GM12875 (cell line): ENCODE measurements around the gene UBASH3B.

Source experiments
- H3K4me3 ChIP-seq: one replicate; pipeline ENCODE4 v1.5.1; 2011; ENCODE audit warnings: low read depth, low read length, control low read depth
- TF ChIP-seq, protein P1 (sequence below): IDR thresholded peaks from 2 replicates; pipeline ENCODE4 v1.5.1; 2011; ENCODE audit warnings: low read depth, mild to moderate bottlenecking, control low read depth, inconsistent platforms, low read length, moderate library complexity, borderline replicate concordance; ENCODE audit not compliant: insufficient read depth

The UBASH3B gene

DNA sequence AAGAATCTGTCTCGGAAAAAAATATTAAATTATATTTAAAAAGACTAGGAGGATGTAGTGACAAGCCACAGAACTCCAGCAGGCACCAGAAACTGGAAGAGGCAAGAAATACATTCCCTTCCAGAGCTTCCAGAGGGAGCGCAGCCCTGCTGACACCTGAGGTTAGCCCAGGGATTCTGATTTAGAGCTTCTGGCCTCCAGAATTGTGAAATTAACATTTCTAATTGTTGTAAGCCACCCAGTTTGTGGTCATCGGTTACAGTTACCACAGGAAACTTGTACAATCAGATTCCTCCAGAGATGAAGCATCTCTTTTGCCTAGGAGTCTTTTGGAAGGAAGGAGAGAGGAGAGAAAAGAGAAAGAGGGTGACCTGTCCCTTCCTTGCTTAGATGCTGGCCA lies 6.4 kb upstream of the UBASH3B start:
- H3K4me3 ChIP-seq: no peak overlapping the region
- TF ChIP-seq, protein P1, sequence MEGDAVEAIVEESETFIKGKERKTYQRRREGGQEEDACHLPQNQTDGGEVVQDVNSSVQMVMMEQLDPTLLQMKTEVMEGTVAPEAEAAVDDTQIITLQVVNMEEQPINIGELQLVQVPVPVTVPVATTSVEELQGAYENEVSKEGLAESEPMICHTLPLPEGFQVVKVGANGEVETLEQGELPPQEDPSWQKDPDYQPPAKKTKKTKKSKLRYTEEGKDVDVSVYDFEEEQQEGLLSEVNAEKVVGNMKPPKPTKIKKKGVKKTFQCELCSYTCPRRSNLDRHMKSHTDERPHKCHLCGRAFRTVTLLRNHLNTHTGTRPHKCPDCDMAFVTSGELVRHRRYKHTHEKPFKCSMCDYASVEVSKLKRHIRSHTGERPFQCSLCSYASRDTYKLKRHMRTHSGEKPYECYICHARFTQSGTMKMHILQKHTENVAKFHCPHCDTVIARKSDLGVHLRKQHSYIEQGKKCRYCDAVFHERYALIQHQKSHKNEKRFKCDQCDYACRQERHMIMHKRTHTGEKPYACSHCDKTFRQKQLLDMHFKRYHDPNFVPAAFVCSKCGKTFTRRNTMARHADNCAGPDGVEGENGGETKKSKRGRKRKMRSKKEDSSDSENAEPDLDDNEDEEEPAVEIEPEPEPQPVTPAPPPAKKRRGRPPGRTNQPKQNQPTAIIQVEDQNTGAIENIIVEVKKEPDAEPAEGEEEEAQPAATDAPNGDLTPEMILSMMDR: no peak

DNA sequence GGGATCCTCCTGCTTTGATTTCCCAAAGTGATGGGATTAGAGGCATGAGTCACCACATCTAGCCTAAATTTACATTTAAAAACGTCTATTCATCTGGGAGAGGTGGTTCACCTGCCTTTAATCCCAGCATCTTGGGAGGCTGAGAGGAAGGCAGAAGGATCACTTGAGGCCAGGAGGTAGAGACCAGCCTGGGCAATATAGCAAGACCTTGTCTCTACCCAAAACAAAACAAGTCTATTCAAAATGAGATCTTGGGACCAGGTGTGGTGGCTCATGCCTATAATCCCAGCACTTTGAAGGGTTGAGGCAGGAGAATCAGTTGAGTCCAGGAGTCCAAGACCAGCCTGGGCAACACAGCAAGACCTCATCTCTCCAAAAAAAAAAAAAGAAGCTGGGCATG lies 4.9 kb upstream of the UBASH3B start:
- no peak overlapping the region for H3K4me3 ChIP-seq
- TF ChIP-seq, protein P1: no peak

DNA sequence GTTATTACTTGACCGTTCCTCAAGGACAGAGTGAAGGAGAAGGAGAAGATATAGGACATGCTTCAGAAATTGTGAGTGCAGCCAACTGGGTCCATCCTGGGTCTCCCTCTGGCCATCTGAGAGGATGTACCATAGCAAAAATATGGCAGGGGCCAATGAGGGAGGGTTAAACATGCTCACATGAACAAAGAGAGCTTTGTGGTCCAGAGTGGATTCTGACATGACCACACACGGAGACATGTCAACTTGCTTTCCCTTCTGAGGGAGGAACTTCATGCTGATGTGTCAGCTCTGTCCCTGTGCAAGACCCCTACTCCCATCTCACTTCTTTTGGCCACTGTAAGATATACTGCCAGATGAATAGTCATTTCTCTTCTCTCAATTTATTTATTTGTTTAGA lies 3.0 kb upstream of the UBASH3B start:
- TF ChIP-seq, protein P1: no peak
- no peak overlapping the region for H3K4me3 ChIP-seq

DNA sequence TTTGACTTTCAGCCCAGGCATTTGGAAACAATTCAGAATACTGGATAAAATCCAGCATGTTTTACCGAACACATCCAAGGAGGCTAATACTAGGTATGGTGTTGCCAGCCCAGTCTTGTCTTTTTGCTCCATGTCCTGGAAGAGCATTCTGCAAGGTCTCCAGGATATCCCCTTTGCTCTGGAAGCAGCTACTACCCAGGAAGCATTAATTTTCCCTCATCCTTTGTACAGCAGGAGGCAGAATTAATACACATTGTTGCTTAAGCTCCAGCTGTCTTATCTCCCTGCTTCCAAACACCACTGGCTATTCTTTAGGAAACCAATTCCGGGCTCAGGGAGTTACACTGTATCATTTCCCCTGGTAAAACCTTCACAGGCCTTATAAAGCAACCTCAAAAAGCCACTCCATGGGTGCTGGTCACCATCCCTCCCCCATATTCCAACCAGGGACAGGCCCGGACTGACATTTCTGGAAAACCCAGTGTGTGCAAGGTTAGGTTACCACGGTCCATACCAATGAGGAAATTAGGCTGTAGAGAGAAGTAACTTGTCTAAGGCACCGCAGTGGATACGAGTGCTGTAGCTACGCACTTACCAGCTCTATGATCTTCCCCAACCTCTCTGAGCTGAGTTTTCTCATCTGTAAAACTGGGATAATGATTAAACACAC lies 1.5 kb upstream of the UBASH3B start:
- no peak overlapping the region for H3K4me3 ChIP-seq
- TF ChIP-seq, protein P1: no peak

DNA sequence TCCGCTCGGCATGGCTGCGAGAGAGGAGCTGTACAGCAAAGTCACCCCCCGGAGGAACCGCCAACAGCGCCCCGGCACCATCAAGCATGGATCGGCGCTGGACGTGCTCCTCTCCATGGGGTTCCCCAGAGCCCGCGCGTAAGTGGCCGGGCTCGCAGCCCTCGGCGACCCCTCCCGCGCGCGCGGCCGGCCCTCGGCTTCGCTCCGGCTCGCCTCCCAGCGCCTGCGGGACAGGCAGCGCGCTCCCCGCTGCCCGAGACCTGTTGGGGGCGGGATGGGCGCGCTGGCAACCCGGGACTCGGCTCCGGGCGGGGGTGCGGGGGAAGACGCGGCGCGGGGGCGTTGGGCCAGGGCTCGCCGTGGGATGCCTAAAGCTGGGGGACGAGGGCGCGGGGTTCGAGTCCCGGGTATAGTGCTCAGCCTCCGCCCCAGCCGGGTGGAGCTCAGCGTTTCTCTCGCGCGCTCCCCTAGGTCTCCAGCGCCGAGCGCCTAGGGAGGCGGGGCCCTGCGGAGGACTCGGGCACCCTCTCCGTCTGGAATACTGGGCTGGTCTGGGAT lies 630 bp downstream of the UBASH3B start:
- peak overlapping the region; percentile 94 for H3K4me3 ChIP-seq
- TF ChIP-seq, protein P1: no peak

DNA sequence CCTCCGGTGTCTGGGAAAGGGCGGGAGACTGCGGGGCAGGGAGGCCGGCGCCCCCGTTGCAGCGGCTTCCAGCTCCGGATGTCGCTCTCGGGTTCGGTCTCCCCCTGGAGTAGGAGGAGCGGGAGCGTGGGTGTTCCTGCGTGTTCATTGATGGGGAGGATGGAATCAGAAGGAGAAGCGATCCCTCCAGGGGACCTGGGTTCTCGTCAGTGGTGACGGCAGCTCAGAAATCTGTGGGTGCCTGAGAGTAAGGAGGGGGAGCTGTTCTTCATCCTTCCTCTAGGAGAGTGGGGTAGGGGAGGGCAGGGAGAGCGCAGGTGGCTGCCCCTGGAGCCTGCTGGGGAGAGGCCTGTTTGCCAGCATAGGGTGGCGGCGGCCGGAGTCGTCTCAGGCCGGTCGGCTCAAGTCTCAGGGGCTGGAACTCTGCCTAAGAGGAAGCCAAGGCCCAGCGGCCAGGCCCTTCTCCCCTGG lies 1.1 kb downstream of the UBASH3B start:
- H3K4me3 ChIP-seq: peak overlapping the region; percentile 94
- TF ChIP-seq, protein P1: peak; percentile 20; the same call in 1 of the 2 replicates
